Transverse colon (tissue), 4 donors: ENCODE measurements around the gene ARHGAP5. TPM values are rescaled to one million over a fixed set of nuclear protein-coding genes. Genes with fewer than 3 reads are reported as not detected.

ENCODE experiments used
- DNase-seq: peaks from one replicate; pipeline ENCODE4 v3.0.0-alpha.2; 2019
- H3K27ac ChIP-seq, 4 donors: fragments of 200-600 bp; sonication (generic); 2 replicates each; pipeline ENCODE4 v1.5.1; 2016 to 2018; ENCODE audit warnings: inconsistent platforms in 4 of 4
- H3K27me3 ChIP-seq: fragments of 200-600 bp; sonication (generic); 2 replicates; pipeline ENCODE4 v1.5.1; 2017; ENCODE audit warnings: inconsistent platforms
- H3K36me3 ChIP-seq, 4 donors: fragments of 200-600 bp; sonication (generic); 2 replicates each; pipeline ENCODE4 v1.5.1; 2017 to 2019; ENCODE audit warnings: inconsistent platforms in 4 of 4
- H3K4me1 ChIP-seq, 4 donors: fragments of 200-600 bp; sonication (generic); 2 replicates each; pipeline ENCODE4 v1.5.1; 2017 to 2020; ENCODE audit warnings: inconsistent platforms in 4 of 4
- H3K4me3 ChIP-seq, 4 donors: fragments of 200-600 bp; sonication (generic); 1 replicate in 1 of 4; 2 replicates in 3 of 4; pipeline versions ENCODE4 v1.5.1 to v1.6.1; 2017 to 2019; ENCODE audit warnings: inconsistent platforms in 4 of 4
- H3K9me3 ChIP-seq, 2 donors: fragments of 200-600 bp; sonication (generic); 2 replicates each; pipeline ENCODE4 v1.5.1; 2017 to 2019; ENCODE audit warnings: inconsistent platforms in 2 of 2
- EP300 ChIP-seq: sonication (generic); formaldehyde crosslinking; IDR thresholded peaks from one replicate; pipeline ENCODE4 v1.6.1; 2017; ENCODE audit warnings: antibody characterized with exemption, low read depth
- POLR2A ChIP-seq: fragments of 450-650 bp; IDR thresholded peaks from one replicate; pipeline ENCODE4 v1.6.1; 2016; ENCODE audit warnings: antibody characterized with exemption, mild to moderate bottlenecking, moderate library complexity
- POLR2AphosphoS5 ChIP-seq, 3 donors: sonication (generic); formaldehyde crosslinking; IDR thresholded peaks; one replicate each; pipeline ENCODE4 v1.6.1; 2016; ENCODE audit warnings: antibody characterized with exemption in 3 of 3
- WGBS, 2 donors: methylation state at CpG; one replicate each; pipeline ENCODE4 v1.1.5; 2018; ENCODE audit warnings: low coverage in 1 of 2; 5-methylcytosine and 5-hydroxymethylcytosine counted together
- in situ Hi-C, 4 donors: fragments of 200-750 bp; cut with MboI; loops; one replicate each; pipeline versions ENCODE4 v1.15.0 to v1.15.1; 2017; ENCODE audit warnings: low sequenced_read_pairs in 3 of 4, low pct_ligation_motif_present in 1 of 4, low pct_unique_long_range_greater_than_20kb in 1 of 4
- intact Hi-C: fragments of 100-400 bp; cut with DNase I; formaldehyde crosslinking; loops from one replicate; pipeline ENCODE4 v1.15.1; 2023; ENCODE audit warnings: low total_unique reads
- total RNA-seq, 4 donors: library from RNA; depleted of rRNA; stranded (reverse); fragments of >200 nt; gene quantifications; one replicate each; pipeline ENCODE4 v1.1.0, GENCODE V29; 2016
- TF ChIP-seq, protein P1 (sequence below), 5 experiments: fragments of 200-600 bp in 3 of 5; fragments of 450-650 bp in 2 of 5; sonication (generic) in 3 of 5; IDR thresholded peaks; 1 replicate in 2 of 5; 2 replicates in 3 of 5; pipeline ENCODE4 v1.5.1; 2016 to 2017; ENCODE audit warnings: antibody characterized with exemption in 5 of 5, inconsistent platforms in 3 of 5, mild to moderate bottlenecking in 2 of 5, moderate library complexity in 1 of 5

The ARHGAP5 gene
- total RNA-seq, 4 donors from 2014 or later = 66.5 to 120 (median 85.3) TPM

GRCh38 chr14:32078858-32079216, 1.7 kb downstream of the ARHGAP5 start:
- DNase-seq = no peak
- intact Hi-C loops (loop anchor here (5.0 kb wide), 1 partner anchor 123 kb away; the partner anchor contains the start of genes RNU6-7 and RNU6-8), in situ Hi-C loops (loop anchor here in 3 of 4 donors (10.0 to 25.0 kb wide), 2 partner anchors 133 to 176 kb away; partner anchors contain the start of genes RNU6-7 (in 2 of the 3) and RNU6-8 (in 2 of the 3))
- Histone ChIP-seq H3K36me3 (no peaks in the 10 kb centered on the region), H3K4me3 (peak overlapping the region in 3 of 4 donors; percentile 91 to 95 (median 95)), H3K4me1 (peaks cover 13 to 74% (median 44%) of the 10 kb centered on the region in 4 donors), H3K9me3 (no peaks in the 10 kb centered on the region), H3K27ac (peak overlapping the region in 3 of 4 donors; percentile 99), H3K27me3 (no peaks in the 10 kb centered on the region)
- WGBS, 2 donors = 20 to 24% methylated on average over 7 of the region's 7 CpGs
- TF ChIP-seq, protein P1, sequence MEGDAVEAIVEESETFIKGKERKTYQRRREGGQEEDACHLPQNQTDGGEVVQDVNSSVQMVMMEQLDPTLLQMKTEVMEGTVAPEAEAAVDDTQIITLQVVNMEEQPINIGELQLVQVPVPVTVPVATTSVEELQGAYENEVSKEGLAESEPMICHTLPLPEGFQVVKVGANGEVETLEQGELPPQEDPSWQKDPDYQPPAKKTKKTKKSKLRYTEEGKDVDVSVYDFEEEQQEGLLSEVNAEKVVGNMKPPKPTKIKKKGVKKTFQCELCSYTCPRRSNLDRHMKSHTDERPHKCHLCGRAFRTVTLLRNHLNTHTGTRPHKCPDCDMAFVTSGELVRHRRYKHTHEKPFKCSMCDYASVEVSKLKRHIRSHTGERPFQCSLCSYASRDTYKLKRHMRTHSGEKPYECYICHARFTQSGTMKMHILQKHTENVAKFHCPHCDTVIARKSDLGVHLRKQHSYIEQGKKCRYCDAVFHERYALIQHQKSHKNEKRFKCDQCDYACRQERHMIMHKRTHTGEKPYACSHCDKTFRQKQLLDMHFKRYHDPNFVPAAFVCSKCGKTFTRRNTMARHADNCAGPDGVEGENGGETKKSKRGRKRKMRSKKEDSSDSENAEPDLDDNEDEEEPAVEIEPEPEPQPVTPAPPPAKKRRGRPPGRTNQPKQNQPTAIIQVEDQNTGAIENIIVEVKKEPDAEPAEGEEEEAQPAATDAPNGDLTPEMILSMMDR (IDR thresholded peaks at IDR 0.05) = no peak
- TF ChIP-seq POLR2AphosphoS5 (IDR thresholded peaks at IDR 0.05) = no peak
- no peak for TF ChIP-seq POLR2A
- TF ChIP-seq EP300 = no peak

- no peaks in the 10 kb centered on the region for H3K9me3 ChIP-seq
- no peak for DNase-seq
- H3K4me3 ChIP-seq = peak overlapping the region in 2 of 4 donors; percentile 91 to 95
- no peak for TF ChIP-seq POLR2A
- no peak for TF ChIP-seq POLR2AphosphoS5 (IDR thresholded peaks at IDR 0.05)
- no peaks in the 10 kb centered on the region for H3K27me3 ChIP-seq
- no peaks in the 10 kb centered on the region for H3K36me3 ChIP-seq
- WGBS, 2 donors = 52 to 66% methylated on average over 4 of the region's 4 CpGs
- H3K27ac ChIP-seq = peak overlapping the region in 2 of 4 donors; percentile 99
- in situ Hi-C loops (loop anchor here in 3 of 4 donors (10.0 to 25.0 kb wide), 2 partner anchors 133 to 176 kb away; partner anchors contain the start of genes RNU6-7 (in 2 of the 3) and RNU6-8 (in 2 of the 3)), intact Hi-C loops (loop anchor here (5.0 kb wide), 1 partner anchor 123 kb away; the partner anchor contains the start of genes RNU6-7 and RNU6-8)
- peaks cover 16 to 73% (median 46%) of the 10 kb centered on the region in 4 donors for H3K4me1 ChIP-seq
These were observed 2.2 kb downstream of the ARHGAP5 start for GRCh38 chr14:32079264-32079663.

DNA sequence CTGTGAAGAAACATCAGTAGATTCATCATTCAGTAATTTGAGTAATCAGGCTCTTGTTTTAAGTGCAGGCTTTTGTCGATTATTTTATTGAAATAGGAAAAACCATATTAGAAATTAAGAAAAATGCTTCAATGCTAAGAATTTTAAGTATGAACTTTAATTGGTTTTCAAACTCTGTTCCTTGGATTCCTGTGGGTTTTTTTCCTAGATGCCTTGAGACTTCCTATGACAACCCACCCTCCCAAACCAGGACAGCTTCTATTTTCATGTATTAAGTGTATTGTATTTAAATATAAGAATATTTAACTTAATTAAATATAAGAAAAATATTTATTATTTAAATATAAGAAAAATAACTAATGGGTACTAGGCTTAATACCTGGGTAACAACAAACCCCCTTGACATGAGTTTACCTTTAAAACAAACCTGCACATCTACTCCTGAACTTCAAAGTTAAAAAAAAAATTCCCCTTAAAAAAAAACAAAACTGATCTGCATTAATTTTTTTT, 3.0 kb downstream of the ARHGAP5 start:
- H3K27me3 ChIP-seq = no peaks in the 10 kb centered on the region
- H3K4me3 ChIP-seq = no peak overlapping the region
- TF ChIP-seq, protein P1 (IDR thresholded peaks at IDR 0.05) = no peak
- TF ChIP-seq EP300 (no peak), POLR2A (no peak), POLR2AphosphoS5 (IDR thresholded peaks at IDR 0.05) (no peak)
- 67 to 75% methylated on average over 1 of the region's 1 CpG for WGBS, 2 donors
- no peaks in the 10 kb centered on the region for H3K9me3 ChIP-seq
- intact Hi-C loops = no loop called here
- H3K4me1 ChIP-seq = peaks cover 17 to 73% (median 44%) of the 10 kb centered on the region in 4 donors
- no peaks in the 10 kb centered on the region for H3K36me3 ChIP-seq
- in situ Hi-C loops = loop anchor here in 2 of 4 donors (25.0 kb wide), 1 partner anchor 132 kb away; the partner anchor contains the start of genes RNU6-7 (in 2 of the 2) and RNU6-8 (in 2 of the 2)
- no peak overlapping the region for H3K27ac ChIP-seq
- no peak for DNase-seq

DNA sequence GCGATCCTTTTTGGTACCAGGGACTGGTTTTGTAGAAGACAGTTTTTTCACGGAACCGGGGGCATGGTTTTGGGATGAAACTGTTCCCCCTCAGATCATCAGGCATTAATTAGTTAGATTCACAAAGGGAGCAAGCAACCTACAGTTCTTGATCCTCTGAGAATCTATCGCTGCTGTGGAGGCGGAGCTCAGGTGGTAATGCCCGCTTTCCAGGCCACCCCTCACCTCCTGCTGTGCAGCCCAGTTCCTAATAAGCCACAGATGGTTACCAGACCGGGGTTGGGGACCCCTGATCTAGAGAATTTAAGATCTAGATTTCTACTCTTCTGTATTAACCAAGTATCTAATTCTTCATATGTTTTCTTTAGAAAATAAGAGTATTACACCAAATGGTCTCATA, 4.8 kb downstream of the ARHGAP5 start:
- no peak overlapping the region for H3K4me3 ChIP-seq
- DNase-seq = no peak
- H3K36me3 ChIP-seq = no peaks in the 10 kb centered on the region
- WGBS, 2 donors = 76 to 84% methylated on average over 7 of the region's 7 CpGs
- H3K9me3 ChIP-seq = no peaks in the 10 kb centered on the region
- H3K27ac ChIP-seq = peak overlapping the region in 2 of 4 donors; percentile 40 to 59
- no peak for TF ChIP-seq POLR2AphosphoS5 (IDR thresholded peaks at IDR 0.05)
- TF ChIP-seq POLR2A = no peak
- TF ChIP-seq EP300 = no peak
- TF ChIP-seq, protein P1 (IDR thresholded peaks at IDR 0.05) = no peak
- peaks cover 17 to 84% (median 48%) of the 10 kb centered on the region in 4 donors for H3K4me1 ChIP-seq
- intact Hi-C loops = no loop called here
- H3K27me3 ChIP-seq = no peaks in the 10 kb centered on the region
- in situ Hi-C loops = loop anchor here in 2 of 4 donors (25.0 kb wide), 1 partner anchor 130 kb away; the partner anchor contains the start of genes RNU6-7 (in 2 of the 2) and RNU6-8 (in 2 of the 2)
